ENCODE results near the gene SMC4. TPM values are rescaled to one million over a fixed set of nuclear protein-coding genes. Genes with fewer than 3 reads are reported as not detected.

Gene SMC4
- total RNA-seq, 1 donor from 2014 or later = 72.6 TPM

GRCh38 chr3:160475884-160476283 lies 76.4 kb downstream of the SMC4 start:
- no peak for DNase-seq (ENCODE audit: low read depth, low spot score)

- DNase-seq (ENCODE audit: low read depth, low spot score) = no peak
These were observed 78.3 kb downstream of the SMC4 start for GRCh38 chr3:160477750-160478149.

- no peak for DNase-seq (ENCODE audit: low read depth, low spot score)
These were observed 78.9 kb downstream of the SMC4 start for GRCh38 chr3:160478338-160478737.

GRCh38 chr3:160479376-160479775 lies 79.9 kb downstream of the SMC4 start:
- DNase-seq (ENCODE audit: low read depth, low spot score) = no peak

- no peak for DNase-seq (ENCODE audit: low read depth, low spot score)
These were observed 81.5 kb downstream of the SMC4 start for GRCh38 chr3:160480931-160481330.

GRCh38 chr3:160481856-160482255 lies 82.4 kb downstream of the SMC4 start:
- no peak for DNase-seq (ENCODE audit: low read depth, low spot score)

GRCh38 chr3:160482796-160483195 lies 83.3 kb downstream of the SMC4 start:
- no peak for DNase-seq (ENCODE audit: low read depth, low spot score)

Other genes with a start within 250 kb of the SMC4 start
- gene C3orf80, start 174.2 kb upstream of the SMC4 start, total RNA-seq = 0.04 and 0.07 TPM in 2 replicates
- gene IFT80, start 425 bp upstream of the SMC4 start, total RNA-seq = 17.7 and 20.9 TPM in 2 replicates
- gene TRIM59, start 50.1 kb downstream of the SMC4 start, total RNA-seq = 22.8 and 38.1 TPM in 2 replicates
- gene KPNA4, start 165.9 kb downstream of the SMC4 start, total RNA-seq = 41.5 and 50.1 TPM in 2 replicates